ENCODE measurements around the gene METTL25B.

The METTL25B gene

DNA sequence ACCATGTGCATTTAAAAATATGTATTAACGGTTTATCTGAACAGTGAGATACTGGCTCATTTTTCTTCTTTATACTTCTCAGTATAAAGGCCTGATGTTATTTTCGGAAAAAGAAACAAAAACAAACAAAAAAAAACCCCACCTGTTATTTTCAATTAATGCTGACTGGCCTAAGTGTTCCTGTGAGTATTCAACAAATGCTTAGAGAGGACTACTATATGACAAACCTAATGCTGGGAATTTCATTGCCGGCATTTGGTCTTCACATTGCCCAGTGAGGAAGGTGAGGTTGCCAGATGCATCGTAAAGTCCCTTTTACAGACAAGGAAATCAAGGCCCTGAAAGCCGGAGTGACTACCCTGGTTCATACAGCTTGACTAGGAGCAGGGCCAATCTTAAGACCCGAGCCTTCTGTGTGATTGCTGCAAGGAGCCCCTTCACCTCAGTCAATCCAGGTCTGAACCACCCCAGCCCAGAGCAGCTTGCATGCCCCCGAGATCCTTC, 12.0 kb downstream of the METTL25B start:
- TF ChIP-seq, protein P1, sequence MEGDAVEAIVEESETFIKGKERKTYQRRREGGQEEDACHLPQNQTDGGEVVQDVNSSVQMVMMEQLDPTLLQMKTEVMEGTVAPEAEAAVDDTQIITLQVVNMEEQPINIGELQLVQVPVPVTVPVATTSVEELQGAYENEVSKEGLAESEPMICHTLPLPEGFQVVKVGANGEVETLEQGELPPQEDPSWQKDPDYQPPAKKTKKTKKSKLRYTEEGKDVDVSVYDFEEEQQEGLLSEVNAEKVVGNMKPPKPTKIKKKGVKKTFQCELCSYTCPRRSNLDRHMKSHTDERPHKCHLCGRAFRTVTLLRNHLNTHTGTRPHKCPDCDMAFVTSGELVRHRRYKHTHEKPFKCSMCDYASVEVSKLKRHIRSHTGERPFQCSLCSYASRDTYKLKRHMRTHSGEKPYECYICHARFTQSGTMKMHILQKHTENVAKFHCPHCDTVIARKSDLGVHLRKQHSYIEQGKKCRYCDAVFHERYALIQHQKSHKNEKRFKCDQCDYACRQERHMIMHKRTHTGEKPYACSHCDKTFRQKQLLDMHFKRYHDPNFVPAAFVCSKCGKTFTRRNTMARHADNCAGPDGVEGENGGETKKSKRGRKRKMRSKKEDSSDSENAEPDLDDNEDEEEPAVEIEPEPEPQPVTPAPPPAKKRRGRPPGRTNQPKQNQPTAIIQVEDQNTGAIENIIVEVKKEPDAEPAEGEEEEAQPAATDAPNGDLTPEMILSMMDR (IDR thresholded peaks at IDR 0.05; ENCODE audit: control insufficient read depth, extremely low read depth, insufficient read depth), result no peak
- H3K4me3 ChIP-seq (ENCODE audit: low read depth, low read length), result peak overlapping the region; percentile 85
- no peak for DNase-seq (ENCODE audit: low read depth)

DNA sequence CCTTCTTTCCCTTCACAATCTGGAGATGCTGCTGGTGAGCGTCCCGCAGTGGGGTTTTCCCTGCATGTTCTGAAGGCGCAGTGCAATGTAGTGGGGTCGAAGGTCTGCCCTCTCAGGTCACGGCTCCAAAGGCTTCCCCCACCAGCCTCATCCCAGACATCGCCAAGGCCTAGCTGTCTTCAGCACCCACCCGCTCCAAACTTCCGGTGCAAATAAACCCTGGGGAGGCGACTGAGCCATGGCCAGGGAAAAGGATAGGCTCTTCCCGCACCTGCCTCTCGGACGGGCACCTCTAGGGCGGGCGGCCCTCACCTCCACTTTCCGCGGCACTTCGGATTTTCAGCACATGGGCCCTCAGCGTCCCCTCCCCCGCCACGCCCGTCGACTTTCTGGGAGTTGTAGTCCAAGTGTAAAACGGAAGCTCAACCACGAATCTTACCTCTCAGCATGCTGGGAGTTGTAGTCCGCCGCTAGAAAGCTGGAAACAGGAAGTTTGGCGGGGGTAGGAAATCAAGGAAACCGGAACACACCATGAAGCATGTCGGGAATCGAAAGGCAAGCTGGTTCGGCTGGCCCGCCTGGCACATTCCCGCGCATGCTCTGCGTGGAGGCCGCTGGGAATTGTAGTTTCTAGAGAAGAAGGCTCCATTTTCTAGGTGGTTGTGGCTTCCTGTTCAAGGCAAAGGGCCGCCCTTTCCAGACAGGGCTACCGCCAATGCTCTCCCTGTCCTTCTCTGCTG, 12.6 kb downstream of the METTL25B start, which contains the start of gene MRPL24:
MRPL24 (minus strand) TSS at position 348 of the 740 bp plus-strand sequence. CDS start 2,384 bp downstream, outside the sequence.
- TF ChIP-seq, protein P1 (IDR thresholded peaks at IDR 0.05; ENCODE audit: control insufficient read depth, extremely low read depth, insufficient read depth), result no peak
- H3K4me3 ChIP-seq (ENCODE audit: low read depth, low read length), result peak within 1 kb of the TSS; percentile 85
- DNase-seq (ENCODE audit: low read depth), result peak; percentile 100

DNA sequence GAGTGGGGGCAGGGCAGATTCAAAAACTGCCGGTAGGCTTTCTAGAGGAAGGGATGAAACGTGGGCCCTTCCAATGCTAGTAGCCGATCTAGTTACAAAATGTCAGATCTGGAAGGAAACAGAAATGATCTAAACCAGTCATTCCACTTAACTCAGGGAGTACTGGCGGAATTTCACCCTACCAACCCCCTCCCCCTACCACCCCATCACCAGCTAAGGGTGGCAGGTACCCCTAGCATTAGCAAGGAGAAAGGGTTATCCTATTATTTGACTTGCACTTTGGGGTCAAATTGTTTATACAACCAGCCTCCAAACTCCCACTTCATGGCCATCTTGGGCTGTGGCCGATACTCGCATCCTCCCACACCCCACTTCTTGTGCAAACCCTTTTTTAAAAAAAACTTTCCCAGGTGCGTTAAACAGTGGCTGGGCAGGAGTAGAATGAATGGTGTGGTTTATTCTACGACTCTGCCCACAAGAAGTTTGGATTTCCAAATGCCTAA, 13.3 kb downstream of the METTL25B start:
- peak overlapping the region; percentile 41 for H3K4me3 ChIP-seq (ENCODE audit: low read depth, low read length)
- TF ChIP-seq, protein P1 (IDR thresholded peaks at IDR 0.05; ENCODE audit: control insufficient read depth, extremely low read depth, insufficient read depth), result no peak

DNA sequence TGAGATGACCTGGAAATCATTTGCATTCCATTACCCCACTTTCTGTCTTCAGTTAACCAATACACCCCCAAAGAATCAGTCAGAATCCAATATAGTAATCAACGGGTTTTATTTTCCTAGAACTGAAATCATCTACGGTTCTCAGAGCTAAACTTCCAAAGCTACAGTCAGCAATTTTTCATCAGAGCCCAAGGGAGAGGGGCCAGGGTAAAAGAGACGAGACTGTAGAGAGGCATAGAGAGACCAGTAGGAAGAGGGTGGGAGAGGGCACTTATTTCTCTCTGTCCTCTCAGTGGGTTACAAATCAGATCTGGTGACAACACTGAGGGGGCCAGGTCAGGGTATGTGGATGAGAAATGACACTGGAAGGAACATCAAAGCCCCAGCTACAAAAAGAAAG, 13.7 kb downstream of the METTL25B start:
- DNase-seq (ENCODE audit: low read depth), result no peak
- H3K4me3 ChIP-seq (ENCODE audit: low read depth, low read length), result peak overlapping the region; percentile 41; the same call in 1 of the 2 replicates
- TF ChIP-seq, protein P1 (IDR thresholded peaks at IDR 0.05; ENCODE audit: control insufficient read depth, extremely low read depth, insufficient read depth), result no peak

More for the DNA sequence above, 13.3 kb downstream of the METTL25B start:
- no peak for DNase-seq (ENCODE audit: low read depth)

DNA sequence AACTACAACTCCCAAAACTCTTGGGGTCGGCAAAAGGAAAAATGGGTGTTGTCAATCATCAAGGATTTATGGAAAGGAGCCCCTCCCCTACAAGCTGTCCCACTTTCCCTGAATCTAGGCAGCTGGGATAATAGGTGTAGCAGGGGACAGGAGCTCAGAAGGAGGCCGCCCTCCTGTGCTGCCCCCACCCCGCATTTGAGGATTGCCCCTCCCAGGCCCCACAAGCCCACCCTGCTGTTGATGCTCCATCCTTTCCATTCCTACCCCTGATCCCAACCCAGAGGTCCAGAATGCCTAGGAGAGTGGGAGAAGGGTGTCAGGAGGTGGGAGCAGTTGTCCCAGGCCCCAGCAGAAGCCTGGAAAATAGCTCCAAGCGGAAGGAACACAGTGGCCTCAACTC, 14.5 kb downstream of the METTL25B start:
- TF ChIP-seq, protein P1 (IDR thresholded peaks at IDR 0.05; ENCODE audit: control insufficient read depth, extremely low read depth, insufficient read depth), result no peak
- no peak overlapping the region for H3K4me3 ChIP-seq (ENCODE audit: low read depth, low read length)
- DNase-seq (ENCODE audit: low read depth), result no peak

DNA sequence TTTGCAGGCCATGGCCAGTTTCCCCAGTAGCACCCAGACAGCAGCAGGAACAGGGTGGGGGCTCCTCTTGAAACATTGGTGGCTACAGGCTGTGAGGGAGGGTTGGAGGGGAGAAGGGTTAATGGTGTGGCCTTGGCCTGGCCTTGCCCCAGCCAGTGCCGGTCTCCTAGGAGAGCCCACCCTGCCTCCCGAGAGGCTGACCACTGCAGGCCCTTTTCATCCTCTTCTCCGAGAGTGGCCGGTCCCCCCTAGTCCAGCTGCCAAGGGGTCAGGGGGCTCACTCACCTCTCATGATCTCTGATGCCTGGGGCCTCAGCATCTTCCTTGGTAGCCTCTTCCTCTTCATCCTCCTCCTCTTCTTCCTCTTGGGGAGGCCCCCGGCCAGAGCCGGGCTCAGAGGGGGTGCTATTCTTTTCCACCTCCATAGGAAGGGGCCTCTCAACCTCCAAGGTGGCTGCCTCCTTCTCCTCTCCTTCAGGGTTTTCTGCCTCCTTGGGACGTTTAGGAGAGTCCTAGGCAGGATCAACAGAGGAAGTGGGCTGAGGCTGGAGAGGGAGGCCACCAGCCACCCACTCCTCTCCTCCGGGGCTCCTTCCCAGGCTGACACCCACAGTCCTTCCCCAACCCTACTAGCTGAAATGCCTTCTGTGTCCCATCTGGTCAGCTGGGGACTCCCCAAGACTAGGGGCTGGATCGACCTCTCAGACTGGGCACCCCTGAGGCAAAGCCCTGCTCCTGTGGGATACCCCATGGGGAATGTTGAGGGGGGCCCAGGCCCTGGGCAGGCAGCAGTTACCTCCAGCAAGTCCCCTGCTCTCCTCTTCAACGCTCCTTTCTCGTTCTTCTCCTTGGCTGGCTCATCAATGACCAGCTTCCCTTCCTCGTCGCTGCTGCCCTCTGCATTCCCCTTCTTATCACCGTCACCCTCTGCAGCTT, 15.4 kb downstream of the METTL25B start:
- DNase-seq (ENCODE audit: low read depth), result no peak
- TF ChIP-seq, protein P1 (IDR thresholded peaks at IDR 0.05; ENCODE audit: control insufficient read depth, extremely low read depth, insufficient read depth), result no peak
- no peak overlapping the region for H3K4me3 ChIP-seq (ENCODE audit: low read depth, low read length)
